ENCODE data around the gene EXOC1. TPM values are rescaled to one million over a fixed set of nuclear protein-coding genes. Genes with fewer than 3 reads are reported as not detected.
A peak's percentile ranks its signal among the peaks of the same experiment; 100 is the strongest.

The EXOC1 gene
- total RNA-seq, 2 experiments from 2014 or later, result 23.7 to 33.5 TPM

DNA sequence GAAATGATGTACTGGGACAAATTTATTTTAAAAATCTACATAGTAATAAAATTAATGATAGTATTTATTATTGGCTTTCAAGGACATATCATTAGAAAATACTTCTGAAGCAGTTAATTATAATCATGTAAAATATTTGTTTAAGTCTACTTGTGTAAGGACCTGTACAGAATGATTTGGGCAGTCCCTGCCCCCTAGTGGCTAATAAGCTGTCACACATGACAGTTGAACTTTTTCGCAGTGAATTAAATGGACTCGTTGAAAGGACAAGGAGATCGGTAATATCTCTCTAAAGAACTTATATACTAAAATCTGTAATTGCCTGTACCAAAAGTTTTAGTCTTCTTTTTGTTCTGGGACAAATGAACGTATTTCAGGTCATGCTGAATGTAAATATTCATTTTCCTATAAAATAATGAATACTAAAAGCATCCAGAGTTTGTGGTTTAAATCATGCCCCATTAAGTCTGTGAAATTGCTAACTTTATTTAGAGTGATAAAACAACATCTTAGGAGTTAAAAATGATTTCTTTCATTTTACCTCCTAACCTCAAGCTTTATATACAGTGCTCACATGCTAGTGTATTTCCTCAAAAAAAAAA is 13.6 kb downstream of the EXOC1 start:
- no peak overlapping the region for H2AFZ ChIP-seq (ENCODE audit: low read length)
- no peak overlapping the region for H3K27ac ChIP-seq (ENCODE audit: low read depth, low read length, poor library complexity, severe bottlenecking)
- POLR2A ChIA-PET, result interaction anchor here (0.6 to 1.4 kb wide), 5 partner anchors 10 to 520 kb away, joined by 3 to 5 read pairs (median 4); partner anchors contain the start of gene AASDH
- intact Hi-C loops (cut with micrococcal nuclease; ENCODE audit: unreplicated experiment), result loop anchor here (5.0 to 10.0 kb wide), 2 partner anchors 438 to 520 kb away; partner anchors contain the start of gene SRD5A3
- H3K9me3 ChIP-seq (ENCODE audit: low read length), result no peaks in the 10 kb centered on the region
- BruUV-seq (replicated peaks), result no TSS peak
- DNase-seq (ENCODE audit: low spot score), result peak; percentile 74
- peaks cover 64% of the 10 kb centered on the region for H3K36me3 ChIP-seq (ENCODE audit: insufficient read depth, low read length)
- H3K4me1 ChIP-seq (ENCODE audit: insufficient read depth, low read length, poor library complexity, severe bottlenecking), result no peaks in the 10 kb centered on the region
- H3K4me3 ChIP-seq (ENCODE audit: low read depth, low read length, poor library complexity, severe bottlenecking), result no peak overlapping the region
- H3K9me2 ChIP-seq (ENCODE audit: insufficient read depth, low read length), result no peaks in the 10 kb centered on the region
- TF ChIP-seq CTCF (conservative IDR thresholded peaks at IDR 0.05; ENCODE audit: low read length), result peak; percentile 99
- TF ChIP-seq EZH2phosphoT487 (IDR thresholded peaks at IDR 0.05; ENCODE audit: borderline replicate concordance, low read depth, low read length), result no peak
- CTCF ChIA-PET (ENCODE audit: unreplicated experiment), result interaction anchor here (0.6 kb wide), 1 partner anchor 695 kb away, joined by 3 read pairs; no protein-coding TSS in a partner anchor
- no peak overlapping the region for H3K4me2 ChIP-seq (ENCODE audit: low read length)
- H4K20me1 ChIP-seq (ENCODE audit: insufficient read depth, low read length), result no peaks in the 10 kb centered on the region
- no peaks in the 10 kb centered on the region for H3K79me2 ChIP-seq (ENCODE audit: insufficient read depth, low read depth, low read length)

DNA sequence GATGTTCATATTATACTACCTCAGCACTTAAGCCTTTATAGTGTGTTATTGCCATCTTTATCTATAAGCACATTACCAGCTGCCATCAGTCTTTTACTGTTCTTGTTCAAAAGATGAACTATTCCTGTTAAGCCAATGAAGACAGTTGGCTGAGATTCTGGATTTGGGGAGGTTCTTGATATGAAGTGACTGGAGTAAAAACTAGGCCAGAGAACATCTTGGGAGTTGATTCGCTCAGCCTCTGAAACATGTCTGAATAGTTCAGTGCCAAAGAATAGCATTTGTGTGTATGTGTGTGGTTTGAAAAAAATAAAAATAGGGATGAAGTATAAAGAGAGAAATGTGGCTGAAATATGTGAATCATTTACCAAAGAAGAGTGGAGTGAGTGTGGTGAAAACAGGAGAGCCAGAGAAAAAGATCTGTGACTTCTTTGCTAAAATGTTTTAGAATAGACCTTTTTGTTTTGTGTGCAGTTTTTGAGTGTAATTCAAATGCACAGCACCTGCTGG is 15.2 kb downstream of the EXOC1 start:
- TF ChIP-seq CTCF (conservative IDR thresholded peaks at IDR 0.05; ENCODE audit: low read length) (no peak), EZH2phosphoT487 (IDR thresholded peaks at IDR 0.05; ENCODE audit: borderline replicate concordance, low read depth, low read length) (no peak)
- Histone ChIP-seq H3K79me2 (ENCODE audit: insufficient read depth, low read depth, low read length) (no peaks in the 10 kb centered on the region), H3K4me2 (ENCODE audit: low read length) (no peak overlapping the region), H3K4me1 (ENCODE audit: insufficient read depth, low read length, poor library complexity, severe bottlenecking) (no peaks in the 10 kb centered on the region), H3K9me2 (ENCODE audit: insufficient read depth, low read length) (no peaks in the 10 kb centered on the region), H2AFZ (ENCODE audit: low read length) (no peak overlapping the region), H3K9me3 (ENCODE audit: low read length) (no peaks in the 10 kb centered on the region), H3K27ac (ENCODE audit: low read depth, low read length, poor library complexity, severe bottlenecking) (no peak overlapping the region), H3K36me3 (ENCODE audit: insufficient read depth, low read length) (peaks cover 71% of the 10 kb centered on the region), H3K4me3 (ENCODE audit: low read depth, low read length, poor library complexity, severe bottlenecking) (no peak overlapping the region), H4K20me1 (ENCODE audit: insufficient read depth, low read length) (no peaks in the 10 kb centered on the region)
- BruUV-seq (replicated peaks), result no TSS peak
- CTCF ChIA-PET (ENCODE audit: unreplicated experiment), result no interaction called here
- no peak for DNase-seq (ENCODE audit: low spot score)
- POLR2A ChIA-PET, result interaction anchor here (0.6 kb wide), 1 partner anchor 65 kb away, joined by 3 read pairs; no protein-coding TSS in a partner anchor
- intact Hi-C loops (cut with micrococcal nuclease; ENCODE audit: unreplicated experiment), result loop anchor here (5.0 to 10.0 kb wide), 2 partner anchors 436 to 521 kb away; partner anchors contain the start of gene SRD5A3

DNA sequence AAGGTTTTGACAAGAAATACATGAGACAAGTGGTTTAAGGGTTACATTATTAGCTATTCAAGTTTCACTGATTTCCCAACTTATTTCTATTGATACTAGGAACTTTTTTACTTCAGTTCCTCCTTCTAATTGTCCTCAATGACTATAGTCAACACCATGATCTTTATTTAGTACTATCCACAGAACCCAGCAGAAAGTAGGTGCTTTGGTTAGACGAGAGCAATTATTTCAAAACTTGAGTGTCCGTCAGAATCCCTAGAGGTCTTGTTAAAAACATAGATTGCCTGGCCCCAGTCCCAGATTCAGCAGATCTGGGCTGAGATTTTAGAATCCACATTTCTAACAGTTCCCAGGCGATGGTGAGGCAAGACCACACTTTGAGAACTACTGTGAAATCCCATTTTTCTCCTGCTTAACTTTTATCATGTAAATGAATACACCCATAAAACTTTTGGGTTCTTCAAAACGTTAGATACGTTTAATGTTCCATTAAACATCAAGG is 17.9 kb downstream of the EXOC1 start:
- Histone ChIP-seq H4K20me1 (ENCODE audit: insufficient read depth, low read length) (no peaks in the 10 kb centered on the region), H3K4me1 (ENCODE audit: insufficient read depth, low read length, poor library complexity, severe bottlenecking) (no peaks in the 10 kb centered on the region), H3K4me3 (ENCODE audit: low read depth, low read length, poor library complexity, severe bottlenecking) (no peak overlapping the region), H3K9me2 (ENCODE audit: insufficient read depth, low read length) (no peaks in the 10 kb centered on the region), H3K79me2 (ENCODE audit: insufficient read depth, low read depth, low read length) (no peaks in the 10 kb centered on the region), H3K27ac (ENCODE audit: low read depth, low read length, poor library complexity, severe bottlenecking) (no peak overlapping the region), H3K4me2 (ENCODE audit: low read length) (no peak overlapping the region), H3K9me3 (ENCODE audit: low read length) (no peaks in the 10 kb centered on the region), H2AFZ (ENCODE audit: low read length) (no peak overlapping the region), H3K36me3 (ENCODE audit: insufficient read depth, low read length) (peaks cover 71% of the 10 kb centered on the region)
- POLR2A ChIA-PET, result interaction anchor here (0.7 kb wide), 1 partner anchor 16 kb away, joined by 3 read pairs; no protein-coding TSS in a partner anchor
- TF ChIP-seq CTCF (conservative IDR thresholded peaks at IDR 0.05; ENCODE audit: low read length) (no peak), EZH2phosphoT487 (IDR thresholded peaks at IDR 0.05; ENCODE audit: borderline replicate concordance, low read depth, low read length) (no peak)
- no TSS peak for BruUV-seq (replicated peaks)
- no peak for DNase-seq (ENCODE audit: low spot score)
- CTCF ChIA-PET (ENCODE audit: unreplicated experiment), result no interaction called here
- intact Hi-C loops (cut with micrococcal nuclease; ENCODE audit: unreplicated experiment), result no loop called here
